Skin of body (tissue), 2 donors: Measurements from ENCODE around the gene LDLRAP1. TPM values are rescaled to one million over a fixed set of nuclear protein-coding genes. Genes with fewer than 3 reads are reported as not detected.

Experiments
- DNase-seq: peaks from one replicate; lab custom pipeline; 2025; lab: John Stamatoyannopoulos, UW
- total RNA-seq: library from RNA; depleted of rRNA; stranded (reverse); fragments of >200 nt; gene quantifications from one replicate; pipeline ENCODE4 v1.2.3, GENCODE V29; 2014

The LDLRAP1 gene
- total RNA-seq, 1 donor from 2014 or later, result 6.8 TPM

DNA sequence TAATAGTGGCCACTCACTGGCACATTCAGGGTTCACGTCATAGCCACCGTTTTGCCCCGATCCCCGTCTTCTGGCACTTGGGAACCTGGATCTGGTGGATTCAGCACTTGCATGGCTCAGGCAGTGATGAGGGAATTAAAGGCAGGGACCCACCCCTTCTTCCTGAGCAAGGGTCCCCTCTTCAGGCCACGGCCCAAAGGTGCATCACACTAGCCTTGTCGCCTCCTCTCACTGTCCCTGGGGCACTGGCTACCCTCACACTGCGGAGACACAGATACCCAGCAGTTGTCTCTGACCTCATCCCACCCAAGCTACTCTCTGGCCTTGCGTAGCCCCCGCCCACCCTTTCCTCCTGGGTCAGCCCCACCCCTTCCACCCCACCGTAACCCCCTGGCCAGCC, 19.9 kb upstream of the LDLRAP1 start:
- no peak for DNase-seq

DNA sequence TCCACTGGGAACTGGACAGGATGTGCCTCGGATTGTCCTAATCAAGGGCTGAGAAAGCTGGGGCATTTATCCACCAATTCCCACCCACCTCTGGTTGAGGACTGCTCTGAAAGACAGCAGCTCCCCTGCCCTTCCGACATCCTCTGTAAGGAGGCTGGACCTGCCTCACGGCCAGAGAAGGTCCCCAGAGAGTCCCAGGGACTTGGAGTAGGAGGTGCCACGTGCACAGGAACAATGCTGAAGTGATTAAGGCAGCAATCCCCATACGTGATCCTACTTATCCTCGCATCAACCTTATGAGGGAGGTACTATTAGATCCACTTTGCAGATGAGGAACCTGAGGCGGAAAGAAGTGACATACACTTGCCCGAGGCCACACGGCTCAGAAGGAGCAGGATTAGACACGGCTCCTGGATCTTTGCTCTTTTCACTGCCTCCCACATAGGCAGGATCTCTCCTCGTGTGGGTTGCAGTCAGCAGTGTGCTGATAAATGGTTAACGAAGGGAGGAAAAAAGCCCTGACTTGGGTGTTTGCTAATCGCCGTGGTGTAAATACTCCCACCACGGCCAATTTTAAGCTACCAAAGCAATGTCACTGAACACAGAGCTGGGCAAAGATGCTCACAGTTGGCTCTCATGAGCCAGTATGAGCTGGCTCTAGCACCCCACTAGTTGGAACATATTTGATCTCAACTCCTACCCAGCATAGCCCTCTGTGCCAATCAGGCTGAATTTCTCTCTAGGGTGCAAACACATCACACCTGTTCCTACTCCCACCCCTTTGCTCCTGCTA, 18.6 kb upstream of the LDLRAP1 start:
- no peak for DNase-seq

DNA sequence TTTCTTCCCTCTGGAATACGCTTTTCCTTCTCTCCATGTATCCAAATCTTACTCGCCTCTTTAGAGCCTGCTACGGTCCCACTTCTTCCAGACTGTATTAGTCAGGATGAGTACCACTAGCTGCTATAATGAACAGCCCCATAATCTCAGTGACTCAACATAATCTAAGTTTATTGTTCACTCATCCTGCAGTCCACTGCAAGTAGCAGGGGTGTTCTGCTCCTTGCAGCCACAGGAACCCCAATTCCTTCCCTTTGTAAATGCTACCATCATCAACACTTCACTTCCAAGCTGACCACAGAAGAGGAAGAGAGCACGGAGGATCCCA, 18.1 kb upstream of the LDLRAP1 start:
- DNase-seq, result no peak

DNA sequence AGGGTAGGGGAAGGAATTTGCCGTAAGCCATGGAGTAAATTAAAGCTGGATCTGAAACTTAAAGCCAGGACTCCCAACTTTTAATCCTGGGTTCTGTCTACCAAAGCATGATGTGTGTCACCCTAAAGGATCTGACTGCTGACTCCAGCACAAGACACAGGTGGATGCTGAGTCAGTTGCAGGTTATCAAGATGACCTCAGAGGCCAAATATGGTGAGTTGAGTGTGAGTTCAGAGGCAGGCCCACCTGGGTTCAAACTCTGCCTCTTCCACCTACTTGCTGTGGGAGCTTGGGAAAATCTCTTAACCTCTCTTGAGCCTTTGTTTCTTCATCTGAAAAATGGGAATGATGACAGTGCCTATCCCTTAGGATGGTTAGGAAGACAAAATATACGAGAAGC, 16.7 kb upstream of the LDLRAP1 start:
- no peak for DNase-seq

DNA sequence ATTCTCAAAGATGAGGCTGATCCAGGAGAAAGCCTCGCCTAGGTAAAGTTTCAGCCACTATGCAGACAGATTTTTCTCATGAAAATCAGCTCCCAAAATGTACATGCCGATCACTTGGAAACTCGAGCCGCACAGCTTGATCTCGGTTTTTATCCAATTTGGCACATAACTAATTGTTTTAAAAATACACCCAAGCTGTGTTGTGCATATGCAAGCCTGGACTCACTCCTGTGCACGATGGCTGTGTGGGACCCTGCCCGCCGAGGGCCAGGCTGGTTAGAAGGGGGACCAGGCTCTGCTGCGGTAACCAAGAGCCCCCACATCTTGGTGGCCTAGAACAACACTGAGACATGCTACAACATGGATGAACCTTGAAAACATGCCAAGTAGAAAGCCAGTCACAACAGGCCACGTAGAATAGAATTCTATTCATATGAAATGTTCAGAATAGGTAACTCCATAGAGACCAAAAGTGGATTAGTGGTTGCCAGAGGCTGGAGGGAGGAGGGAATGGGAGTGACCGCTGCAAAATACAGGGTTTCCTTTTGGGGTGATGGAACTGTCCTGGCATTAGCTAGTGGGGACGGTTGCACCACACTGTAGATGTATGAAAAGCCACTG, 16.1 kb upstream of the LDLRAP1 start:
- no peak for DNase-seq

DNA sequence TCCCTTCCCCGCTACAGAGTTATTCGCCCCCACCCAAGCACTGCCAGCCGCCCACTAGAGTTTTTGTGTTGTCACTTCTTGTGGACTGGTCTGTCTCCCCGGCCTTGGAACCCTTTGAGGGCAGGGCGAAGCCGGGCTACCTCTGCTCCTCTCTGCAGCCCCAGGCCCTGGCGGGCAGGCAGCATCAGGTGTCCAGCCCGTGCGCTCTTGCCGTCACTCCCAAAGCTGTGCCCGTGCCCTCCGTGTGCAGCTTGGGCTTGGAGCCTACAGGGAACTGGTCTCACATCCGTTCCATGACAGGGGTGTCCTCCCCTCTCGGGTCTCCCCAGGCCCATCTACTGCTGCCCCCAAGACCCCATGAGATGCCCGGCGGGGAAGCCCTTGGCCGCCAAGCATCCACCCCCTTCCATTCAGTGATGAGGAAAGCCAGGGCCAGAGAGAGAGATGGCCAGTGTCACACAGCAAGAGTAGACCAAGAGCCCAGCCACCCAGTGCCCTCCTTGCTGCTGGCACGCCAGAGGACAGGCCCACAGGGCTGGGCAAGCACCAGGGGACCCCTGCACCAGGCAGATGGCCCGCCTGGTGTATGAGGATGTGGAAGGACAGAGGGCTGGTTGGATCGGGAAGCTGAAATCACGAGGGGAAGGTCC, 15.3 kb upstream of the LDLRAP1 start:
- no peak for DNase-seq

DNA sequence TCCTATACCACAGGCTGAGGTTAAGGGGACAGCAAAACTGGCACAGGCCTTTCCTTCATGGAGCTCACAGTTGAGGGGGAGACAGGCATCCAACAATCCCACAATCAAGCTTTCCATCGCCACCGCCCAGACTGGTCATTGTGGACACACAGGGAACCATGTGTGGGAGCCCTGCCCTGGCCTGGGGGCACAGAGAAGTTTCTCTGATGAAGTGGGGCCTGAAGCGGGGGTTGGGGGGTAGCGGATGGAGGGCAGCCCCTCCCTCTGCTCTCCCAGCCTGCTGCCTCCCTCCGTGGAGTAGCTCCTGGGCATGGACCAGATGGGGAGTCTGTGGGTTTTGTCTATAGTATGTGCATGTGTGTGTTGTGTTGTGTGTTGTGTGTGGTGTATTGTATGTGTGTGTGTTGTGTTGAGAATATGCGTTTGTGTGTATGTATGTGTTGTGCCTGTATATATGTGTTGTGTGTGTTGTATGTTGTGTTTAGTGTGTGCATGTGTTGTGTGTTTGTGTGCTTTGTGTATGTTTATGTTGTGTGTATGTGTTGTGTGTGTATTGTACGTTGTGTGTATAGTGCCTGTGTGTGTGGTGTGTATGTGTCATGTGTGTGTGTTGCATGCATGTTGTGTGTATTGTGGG, 14.4 kb upstream of the LDLRAP1 start:
- no peak for DNase-seq

DNA sequence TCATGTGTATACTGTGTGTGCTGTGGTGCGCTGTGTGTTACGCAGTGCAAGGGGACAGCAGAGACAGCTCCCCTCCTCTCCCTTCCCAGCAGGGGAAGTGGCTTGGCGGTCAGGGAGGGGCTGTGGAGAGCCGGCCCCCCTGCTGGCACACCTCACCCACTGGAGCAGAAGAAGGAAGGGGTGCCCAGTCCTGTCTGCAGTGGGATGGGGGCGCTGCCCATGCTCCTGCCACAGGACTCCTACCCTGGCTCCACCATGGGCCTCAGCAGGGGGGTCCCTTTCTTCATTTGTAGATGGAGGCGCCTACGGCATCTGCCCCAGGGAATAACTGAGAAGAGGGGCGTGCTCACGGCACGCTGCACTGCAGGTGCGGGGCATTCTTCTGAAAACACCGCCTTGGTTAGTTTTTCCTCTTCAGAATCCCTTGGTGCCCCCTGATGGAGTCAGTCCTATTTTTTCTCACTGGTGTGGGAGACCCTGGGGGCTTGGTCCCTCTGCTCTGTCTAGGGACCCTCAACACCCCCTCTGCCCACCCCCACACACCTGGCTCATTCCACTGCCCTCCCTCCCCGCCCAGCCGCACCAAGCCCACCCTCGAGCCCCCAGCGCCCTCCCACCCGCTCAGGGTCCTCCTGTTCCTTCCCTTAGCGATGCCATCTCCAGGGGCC, 13.8 kb upstream of the LDLRAP1 start:
- DNase-seq, result no peak

DNA sequence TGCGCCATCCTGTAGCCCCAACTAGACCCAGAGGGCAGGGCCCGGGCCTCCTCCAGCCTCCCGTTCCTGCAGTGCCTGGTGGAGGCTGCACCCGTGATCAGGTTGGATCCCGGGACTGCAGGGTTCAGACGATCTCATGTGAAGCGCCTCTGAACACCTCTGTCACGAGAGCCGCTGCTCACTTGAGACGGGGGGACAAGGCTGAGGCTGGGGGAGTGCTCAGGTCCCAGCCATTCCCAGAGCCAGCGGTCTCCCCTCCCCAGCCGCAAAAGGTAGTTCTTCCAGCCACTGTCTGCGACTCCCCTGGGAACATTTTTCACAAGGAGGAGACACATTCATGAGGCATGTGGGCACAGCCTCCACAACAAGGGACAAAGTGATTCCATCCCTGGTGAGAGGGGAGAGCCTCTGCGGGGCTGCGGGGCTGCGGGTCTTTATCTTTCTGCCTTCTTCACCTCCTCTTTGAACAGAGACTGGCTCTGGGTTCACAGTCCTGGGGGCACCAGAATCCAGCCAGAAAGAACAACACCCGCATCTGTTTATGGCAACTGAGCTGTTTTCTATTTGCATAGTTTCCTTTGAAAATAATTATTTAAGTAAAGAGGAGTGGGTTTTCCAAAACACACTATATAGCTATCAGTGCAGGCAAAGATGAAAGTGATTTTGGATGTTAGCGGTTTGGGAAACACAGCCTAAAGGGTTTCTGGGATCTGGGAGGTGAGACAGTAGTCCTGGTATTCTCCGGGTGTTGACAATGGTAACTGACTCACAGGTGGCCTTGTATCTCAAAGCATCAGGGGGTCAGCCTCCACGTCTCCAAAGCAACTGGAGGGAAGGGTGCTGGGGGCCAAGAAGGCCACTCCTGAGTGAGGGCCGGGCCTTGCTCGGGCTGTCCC, 13.0 kb upstream of the LDLRAP1 start:
- no peak for DNase-seq

DNA sequence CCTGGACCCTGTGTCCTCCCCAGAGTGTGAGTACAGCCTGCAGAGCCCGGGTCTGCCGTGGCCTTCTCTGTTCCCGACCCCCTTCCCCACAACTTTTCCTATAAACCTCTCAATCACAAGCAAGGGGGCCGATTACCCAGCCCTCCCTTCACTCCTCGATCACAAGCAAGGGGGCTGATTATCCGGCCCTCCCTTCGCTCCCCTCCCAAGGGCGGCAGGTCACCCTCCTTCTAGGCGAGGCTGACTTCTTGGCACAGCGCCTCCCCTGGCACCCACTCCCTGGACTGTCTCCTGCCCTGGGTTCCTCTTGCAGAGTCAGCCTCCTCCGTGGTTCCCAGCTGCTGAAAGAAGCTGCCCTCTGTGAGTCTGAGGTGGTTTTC, 12.3 kb upstream of the LDLRAP1 start:
- DNase-seq, result no peak

DNA sequence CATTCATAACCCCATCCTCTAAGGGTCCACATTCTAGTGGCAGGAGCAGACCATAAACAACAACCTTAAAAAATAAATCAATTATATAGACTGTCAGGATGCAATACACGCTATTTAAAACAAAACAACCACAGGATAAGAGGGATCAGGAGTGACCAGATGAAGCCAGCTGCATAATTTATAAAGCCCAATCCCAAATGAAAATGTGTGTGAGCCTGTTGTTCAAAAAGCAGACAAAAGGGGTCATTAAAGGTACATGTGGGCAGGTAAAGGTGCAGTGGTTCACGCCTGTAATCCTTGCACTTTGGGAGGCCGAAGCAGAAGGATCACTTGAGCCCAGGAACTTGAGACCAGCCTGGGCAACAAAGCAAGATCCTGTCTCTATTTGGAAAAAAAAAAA, 10.4 kb upstream of the LDLRAP1 start:
- DNase-seq, result no peak

DNA sequence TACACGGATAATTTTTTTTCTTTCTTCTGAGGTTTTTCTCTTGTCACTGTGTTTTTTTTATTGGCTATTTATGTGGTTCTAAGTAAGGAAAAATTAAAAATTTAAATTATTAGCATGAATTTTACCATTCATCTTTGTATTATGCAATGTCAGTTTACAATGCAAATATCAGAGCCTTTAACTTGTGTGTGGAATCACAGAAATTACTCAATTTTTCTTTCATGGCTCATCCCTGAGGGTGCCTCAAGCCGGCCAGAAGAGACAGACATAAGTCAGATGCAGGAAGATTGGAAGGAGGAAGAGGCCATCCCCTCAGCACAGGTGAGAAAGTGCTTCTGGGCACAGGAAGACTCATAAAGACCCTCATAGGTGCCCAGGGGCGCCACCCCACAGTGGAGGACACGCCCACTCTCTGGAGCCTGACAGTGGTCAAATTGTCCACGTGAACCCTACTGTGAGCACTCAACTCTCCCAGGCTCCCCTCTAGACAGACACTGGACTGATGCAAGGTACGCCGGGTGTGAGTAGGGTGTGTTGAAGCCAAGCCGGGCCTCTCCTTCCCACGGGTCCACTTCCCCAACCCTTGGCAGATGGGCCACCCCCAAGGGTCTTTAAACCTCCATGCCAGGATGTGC, 9.5 kb upstream of the LDLRAP1 start:
- no peak for DNase-seq

DNA sequence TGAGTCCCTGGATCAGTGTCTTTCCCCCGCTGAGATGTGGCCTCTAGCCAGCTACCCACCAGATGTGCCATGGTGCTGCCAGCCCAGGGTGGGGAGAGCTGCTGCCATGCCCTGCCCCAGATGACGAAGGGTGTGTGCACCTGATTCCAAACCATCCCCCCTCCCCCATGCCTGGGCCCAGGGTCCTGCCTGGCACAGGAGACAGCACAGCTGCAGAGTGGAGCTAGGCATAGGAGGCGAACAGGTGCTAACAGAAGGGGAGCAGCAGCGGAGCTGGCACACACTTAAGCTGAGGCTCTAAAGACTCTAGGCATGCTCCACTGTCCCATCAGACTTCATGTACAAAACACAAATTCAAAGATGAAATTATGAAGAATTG, 9.0 kb upstream of the LDLRAP1 start:
- no peak for DNase-seq

DNA sequence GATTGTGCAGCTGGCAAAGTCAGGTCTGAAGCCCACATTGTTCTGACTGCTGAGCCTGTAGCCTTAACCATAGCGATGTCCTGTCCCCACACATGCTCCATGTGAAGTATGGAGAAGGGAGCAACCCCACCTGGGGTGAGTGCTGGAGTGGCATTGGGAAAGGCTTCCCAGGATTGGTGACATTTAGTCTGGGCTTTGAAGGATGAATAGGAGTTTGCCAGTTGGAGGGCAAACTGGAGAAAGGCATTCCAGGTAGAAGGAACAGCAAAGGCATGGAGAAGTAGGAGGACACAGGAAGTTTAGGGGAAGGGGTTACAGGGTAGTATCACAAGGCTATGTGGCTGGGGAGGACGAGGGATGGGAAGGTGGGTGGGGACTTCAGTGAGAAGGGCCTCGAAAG, 7.3 kb upstream of the LDLRAP1 start:
- DNase-seq, result no peak

DNA sequence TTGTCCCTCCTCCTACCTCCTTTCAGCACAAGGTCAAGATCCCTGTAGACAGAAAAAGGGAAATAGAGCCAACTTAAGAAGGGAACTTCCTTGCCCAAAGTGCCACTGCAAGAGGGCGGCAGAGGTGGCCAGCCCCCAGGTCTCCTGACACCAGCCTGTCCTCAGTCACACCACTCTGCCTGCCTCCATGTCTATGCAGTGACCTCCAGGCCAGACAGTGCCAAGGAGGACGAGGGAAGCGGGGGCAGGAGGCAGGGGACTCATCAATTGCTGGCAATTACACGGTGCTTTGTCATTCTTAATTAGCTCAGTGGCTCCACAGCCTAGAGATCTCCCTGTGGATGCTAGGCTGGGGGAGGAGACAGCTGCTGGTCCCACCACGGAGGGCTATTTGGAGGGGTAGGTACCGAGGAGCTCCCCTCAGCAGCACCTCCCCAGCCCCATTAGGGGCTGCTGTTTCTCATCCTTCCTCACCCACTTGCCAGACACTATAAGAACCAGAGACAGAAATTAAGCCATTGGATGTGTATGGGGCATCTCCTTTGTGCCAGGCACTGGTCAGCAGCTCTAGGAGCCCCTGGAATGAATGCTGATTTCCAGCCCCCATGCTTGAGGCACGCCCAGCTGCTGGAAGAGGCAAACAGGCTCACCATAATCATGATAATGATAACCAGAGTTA, 6.1 kb upstream of the LDLRAP1 start:
- no peak for DNase-seq

DNA sequence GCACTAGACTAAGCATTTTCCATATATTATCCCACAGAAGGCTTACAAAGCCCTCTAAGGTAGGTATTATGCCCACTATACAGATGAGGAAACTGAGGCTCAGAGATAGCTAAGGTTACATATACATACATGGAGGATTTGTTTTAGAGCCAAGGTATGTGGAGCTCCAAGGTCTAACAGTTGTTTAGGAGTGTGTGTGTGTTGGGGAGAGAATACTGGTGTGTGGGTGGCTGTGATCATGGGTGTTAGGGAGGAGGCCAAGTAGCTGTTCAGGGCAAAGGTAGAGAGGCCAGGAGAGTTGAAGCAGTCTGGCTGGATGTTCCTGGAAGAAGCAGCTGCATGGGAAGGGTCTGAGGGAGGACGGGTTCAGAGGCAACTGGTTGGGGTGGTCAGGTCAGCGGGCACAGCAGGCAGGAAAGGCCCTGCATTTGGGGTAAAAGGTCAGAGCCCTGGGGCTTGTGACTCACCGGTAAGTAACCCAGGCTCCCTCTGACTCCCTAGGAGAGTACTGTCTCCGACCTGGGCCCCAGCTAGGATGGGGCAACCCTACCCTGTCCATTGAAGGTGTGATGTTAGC, 5.1 kb upstream of the LDLRAP1 start:
- DNase-seq, result no peak

DNA sequence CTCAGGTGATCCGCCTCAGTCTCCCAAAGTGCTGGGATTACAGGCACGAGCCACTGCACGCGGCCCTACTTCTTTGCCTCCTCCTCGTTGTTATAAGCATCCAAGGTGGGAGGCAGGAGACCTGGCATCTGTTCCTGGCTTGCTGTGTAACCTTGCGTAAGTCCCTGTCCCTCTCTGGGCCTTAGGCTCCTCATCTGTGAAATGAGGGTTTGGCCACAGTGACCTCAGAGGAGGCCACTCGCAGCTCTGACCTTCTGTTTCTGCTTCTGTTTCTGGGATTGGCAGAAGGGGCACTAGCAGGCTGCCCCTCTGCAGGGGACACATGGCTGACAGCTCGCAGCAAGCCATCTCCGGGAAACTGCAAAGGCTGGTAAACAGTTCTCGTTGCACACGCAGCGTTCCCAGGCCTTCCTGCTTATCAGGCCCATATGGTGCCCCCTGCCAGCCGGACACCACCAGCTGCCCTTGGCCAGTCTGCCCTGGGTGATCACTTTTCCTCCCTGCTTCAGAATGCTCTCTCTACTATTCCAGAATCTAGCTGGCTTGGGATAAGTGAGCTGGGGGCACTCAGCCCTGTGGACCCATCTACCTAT, 2.6 kb upstream of the LDLRAP1 start:
- no peak for DNase-seq

DNA sequence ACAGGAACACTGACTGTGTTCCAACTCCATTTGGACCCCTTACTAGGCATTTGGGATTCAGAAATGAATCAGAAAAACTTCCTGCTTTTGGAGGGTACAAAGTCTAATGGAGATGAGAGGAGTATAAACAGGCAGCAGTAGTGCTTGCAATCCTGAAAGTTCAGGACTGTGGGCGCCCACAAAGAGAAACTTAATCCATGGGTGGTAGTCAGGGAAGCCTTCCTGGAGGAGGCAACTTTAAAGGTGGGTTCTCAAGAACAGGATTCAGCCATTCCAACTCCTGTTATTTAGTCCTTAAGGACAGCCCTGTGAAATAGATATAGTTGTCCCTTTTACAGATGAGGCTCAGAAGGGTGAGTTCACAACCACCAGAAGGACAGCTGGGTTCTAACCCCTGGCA, 2.0 kb upstream of the LDLRAP1 start:
- DNase-seq, result no peak
